GM23248 (cell line): ENCODE results near the gene TENT4B.

ENCODE experiments used
- EZH2 ChIP-seq: fragments of 200-600 bp; sonication (generic); IDR thresholded peaks from 2 replicates; pipeline ENCODE4 v1.6.1; 2018; ENCODE audit warnings: antibody characterized with exemption, mild to moderate bottlenecking; ENCODE audit not compliant: insufficient read depth, poor library complexity, severe bottlenecking
- EZH2phosphoT487 ChIP-seq: fragments of 200-600 bp; sonication (generic); IDR thresholded peaks from 2 replicates; pipeline ENCODE4 v1.6.1; 2018; ENCODE audit warnings: antibody characterized with exemption, moderate library complexity, mild to moderate bottlenecking, low read depth; ENCODE audit not compliant: insufficient read depth

DNA sequence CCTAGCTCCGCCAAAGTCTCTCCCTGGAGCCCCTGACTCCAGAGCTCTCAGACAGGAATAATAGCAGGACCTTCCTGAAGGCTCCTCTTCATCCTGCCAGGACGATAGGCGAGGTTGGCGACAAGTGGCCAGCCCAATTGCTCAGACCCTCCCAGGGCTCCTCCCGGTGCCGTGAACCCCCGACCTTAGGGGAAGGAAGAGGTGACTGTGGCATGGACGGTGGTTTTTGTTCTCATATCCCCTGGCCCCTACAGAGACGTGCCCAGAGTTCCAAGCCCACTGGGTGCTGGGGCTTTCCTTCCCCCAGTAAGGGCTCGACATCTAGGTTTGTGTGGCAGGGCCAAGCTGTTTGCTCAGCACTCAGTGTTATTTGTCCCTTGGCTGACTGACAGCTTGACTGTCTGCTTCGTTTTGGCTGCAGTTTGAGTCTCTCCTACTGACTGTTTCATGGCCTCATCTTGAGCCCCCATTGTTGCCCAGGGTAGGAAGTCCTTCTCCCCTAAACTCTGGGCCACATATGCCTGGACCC is 108.7 kb downstream of the TENT4B start:
- TF ChIP-seq EZH2 (no peak), EZH2phosphoT487 (no peak)
